HG03460 (cell line): ENCODE measurements around the gene HSPA1A.

Source experiments
- ATAC-seq: cut with Tn5 transposase; IDR thresholded peaks from one replicate; pipeline ENCODE4 v1.9.1; 2021; ENCODE audit not compliant: unreplicated experiment

HSPA1A gene

DNA sequence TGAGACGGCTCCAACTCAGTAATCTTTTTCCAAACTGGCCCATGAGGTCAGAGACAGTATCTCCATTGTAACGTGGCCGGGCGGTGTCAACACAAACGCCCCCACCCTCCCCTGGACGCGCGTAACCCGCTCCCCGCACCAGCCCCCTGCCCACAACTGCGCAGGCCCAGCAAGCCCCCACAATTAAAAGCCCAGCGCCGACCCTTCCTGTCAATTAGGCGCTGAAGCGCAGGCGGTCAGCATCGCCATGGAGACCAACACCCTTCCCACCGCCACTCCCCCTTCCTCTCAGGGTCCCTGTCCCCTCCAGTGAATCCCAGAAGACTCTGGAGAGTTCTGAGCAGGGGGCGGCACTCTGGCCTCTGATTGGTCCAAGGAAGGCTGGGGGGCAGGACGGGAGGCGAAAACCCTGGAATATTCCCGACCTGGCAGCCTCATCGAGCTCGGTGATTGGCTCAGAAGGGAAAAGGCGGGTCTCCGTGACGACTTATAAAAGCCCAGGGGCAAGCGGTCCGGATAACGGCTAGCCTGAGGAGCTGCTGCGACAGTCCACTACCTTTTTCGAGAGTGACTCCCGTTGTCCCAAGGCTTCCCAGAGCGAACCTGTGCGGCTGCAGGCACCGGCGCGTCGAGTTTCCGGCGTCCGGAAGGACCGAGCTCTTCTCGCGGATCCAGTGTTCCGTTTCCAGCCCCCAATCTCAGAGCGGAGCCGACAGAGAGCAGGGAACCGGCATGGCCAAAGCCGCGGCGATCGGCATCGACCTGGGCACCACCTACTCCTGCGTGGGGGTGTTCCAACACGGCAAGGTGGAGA is at the start of gene HSPA1A, which contains the start of gene HSPA1L:
HSPA1A (plus strand) TSS at position 519 of the 814 bp plus-strand sequence; CDS start at position 733, 214 bp downstream.
HSPA1L (minus strand) TSS at position 259 of the 814 bp plus-strand sequence. CDS start 3,311 bp downstream, outside the sequence.
- ATAC-seq: peak; percentile 39

DNA sequence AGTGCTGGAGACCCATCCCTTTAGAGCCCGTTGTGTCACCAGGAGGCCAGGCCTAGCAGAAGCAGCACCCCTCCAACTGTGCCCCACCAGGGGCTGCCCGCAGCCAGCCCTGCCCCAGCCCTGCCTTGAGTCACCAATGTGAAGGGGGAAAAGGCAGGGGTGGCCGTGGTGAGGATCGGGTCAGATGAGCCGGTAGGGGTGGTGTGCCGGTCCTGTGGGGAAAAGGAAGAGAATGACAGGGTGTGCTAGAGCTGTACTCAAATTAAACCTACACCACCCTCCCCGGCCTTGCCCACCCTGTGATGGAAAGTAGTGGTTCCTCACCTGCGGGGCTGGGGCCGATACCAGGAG is 49.8 kb upstream of the HSPA1A start:
- no peak for ATAC-seq

DNA sequence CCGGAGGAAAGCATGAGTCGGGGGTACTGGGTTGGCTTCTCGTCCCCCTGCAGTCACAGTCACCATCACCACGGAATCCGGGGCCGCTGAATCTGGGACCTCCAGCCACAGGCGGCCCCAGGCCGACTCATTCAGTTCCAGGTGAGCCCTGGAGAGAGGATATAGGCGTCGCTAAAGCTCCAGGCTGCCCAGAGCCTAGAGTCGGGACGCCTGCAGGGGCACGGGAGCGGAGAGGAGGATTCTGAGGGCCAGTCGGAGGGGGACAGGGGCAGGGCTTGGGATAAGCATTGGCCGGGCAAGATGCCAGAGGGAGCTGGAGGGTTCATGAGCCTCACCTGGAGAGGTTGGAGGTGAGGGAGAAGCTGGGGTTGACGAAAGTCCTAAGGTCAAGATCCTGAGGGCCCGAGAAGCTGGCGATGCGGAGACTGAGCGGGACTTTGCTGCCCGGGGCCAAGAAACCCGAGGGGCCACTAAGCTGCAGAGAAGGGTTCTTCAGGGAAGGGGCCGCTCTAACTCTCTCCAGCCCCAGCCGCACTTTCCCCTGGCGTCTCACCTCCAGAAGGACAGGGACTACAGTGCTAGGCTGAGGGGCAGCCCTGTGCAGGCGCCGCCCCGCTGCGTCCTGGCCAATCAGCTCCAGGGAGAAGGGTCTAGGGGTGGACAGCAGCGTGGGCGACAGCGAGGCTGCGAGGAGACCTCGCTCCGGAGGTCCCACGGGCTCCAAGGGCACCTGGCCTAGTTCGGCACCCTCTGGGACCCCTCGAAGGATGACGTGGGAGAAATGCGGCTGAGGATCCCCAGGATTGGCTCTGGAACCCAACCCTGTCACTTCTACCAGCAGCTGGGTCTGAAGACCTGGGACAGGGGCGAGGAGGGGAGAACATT is 49.2 kb upstream of the HSPA1A start:
- no peak for ATAC-seq

DNA sequence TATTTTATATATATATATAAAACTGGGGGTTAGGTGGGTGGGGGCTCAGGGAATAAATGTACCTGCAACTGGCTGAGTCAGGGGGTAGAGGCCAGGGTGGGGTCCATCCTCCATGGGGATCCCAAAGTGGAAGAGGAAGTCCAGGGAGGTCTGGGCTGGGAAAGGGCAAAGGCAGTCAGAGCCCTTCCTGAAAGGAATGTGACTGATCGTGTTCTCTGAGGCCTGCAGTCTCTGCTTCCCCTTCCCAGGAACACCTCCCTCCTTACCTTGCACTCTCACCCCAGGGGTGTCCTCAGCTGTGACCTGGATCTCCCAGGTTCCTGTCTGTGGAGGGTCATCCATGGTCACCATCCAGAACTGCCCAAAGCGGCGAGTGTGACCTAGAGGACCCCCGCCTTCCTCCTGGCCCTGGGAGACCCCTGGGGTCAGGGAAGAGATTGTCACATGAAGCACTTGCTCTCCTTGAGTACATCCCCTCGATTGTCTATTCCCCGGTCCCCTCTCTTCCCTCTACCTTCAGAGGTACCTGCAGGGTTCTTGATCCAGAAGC is 48.2 kb upstream of the HSPA1A start:
- ATAC-seq: no peak

DNA sequence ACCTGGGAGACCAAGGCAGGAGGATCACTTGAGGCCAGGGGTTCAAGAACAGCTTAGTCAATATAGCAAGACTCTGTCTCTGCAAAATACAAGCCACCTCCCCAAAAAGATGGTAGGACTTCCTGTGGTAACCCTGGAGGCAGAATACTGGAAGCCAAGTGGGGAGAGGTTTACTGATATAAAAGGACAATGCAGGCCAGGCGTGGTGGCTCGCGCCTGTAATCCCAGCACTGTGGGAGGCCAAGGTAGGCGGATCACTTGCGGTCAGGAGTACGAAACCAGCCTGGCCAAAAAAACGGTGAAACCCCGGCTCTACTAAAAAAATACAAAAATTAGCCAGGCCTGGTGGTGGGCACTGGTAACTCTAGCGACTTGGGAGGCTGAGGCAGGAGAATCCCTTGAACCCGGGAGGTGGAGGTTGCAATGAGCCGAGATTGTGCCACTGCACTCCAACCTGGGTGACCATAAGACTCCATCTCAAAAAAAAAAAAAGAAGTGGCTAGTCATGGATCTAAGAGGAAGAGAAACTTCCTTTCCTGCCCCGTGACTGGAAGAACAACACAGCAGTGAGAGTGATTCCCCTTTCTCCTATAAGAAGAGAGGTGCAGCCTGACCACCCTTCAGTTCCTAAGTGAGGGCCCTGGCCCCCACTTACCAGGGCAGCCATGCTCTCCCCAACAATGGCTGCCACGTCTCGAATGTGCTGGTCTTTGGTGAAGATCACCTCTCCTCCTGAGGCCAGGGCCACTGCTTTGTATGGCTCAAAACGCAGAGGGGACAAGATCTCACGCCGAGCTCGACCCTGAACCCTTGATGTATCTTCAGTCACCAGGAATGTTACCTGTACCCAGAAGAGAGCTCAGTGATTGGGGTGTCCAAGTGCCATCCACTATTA is 46.7 kb upstream of the HSPA1A start:
- ATAC-seq: no peak

DNA sequence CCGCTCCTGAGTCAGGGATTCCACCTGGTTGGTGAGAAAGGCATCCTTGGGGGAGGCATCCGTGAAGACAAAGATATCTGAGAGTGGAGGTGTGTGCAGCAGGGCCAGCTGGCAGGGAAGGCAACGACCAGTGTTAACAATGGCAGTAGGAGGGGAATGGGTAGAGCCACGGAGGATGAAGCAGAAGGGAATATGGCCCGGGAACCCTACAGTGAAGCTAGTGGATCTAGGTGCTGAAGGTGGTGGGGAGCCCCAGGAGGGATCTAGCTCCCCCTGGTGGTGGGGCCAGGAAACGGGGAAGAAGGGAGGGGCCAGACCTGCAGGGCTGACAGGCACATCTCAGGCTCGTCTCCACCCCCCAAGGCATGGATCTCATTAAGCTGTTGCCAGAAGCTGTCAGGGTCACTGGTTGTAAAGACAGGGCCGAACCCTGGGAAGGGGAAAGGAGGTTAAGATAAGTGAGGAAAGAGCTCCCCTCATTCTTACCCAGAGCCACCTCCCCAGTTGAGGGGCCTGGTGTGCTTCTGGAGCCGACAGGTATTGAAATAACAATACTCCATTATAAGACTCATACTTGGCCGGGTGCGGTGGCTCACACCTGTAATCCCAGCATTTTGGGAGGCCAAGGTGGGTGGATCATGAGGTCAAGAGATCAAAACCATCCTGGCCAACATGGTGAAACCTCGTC is 45.5 kb upstream of the HSPA1A start:
- no peak for ATAC-seq

DNA sequence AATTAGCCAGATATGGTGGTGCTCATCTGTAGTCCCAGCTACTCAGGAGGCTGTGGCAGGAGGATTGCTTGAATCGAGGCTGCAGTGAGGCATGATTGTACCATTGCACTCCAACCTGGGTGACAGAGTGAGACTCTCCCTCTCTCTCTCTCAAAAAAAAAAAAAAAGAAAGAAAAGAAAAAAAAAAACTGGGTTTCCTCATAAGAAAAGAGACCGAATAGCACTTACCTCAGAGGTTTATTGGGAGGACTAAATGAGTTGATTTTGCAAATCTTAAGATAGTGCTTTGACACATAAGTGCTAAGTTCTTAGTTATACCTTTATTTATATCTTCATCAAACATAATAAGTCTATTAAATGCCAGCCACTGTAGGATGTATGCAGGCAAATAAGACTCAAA is 44.5 kb upstream of the HSPA1A start:
- no peak for ATAC-seq

DNA sequence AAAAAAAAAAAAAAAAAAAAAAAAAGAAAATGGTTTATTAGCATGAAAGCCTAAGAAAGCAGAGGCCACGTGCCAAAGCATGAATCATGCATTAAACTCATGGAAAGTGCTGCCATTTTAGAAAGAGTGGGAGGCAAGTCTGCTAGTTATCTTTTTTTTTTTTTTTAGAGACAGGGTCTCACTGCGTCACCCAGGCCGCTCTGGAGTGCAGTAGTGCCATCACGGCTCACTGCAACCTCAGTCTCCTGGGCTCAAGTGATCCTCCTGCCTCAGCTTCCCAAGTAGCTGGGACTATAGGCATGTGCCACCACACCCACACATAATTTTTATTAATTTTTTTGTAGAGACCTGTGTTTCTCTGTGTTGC is 43.4 kb upstream of the HSPA1A start:
- ATAC-seq: no peak

DNA sequence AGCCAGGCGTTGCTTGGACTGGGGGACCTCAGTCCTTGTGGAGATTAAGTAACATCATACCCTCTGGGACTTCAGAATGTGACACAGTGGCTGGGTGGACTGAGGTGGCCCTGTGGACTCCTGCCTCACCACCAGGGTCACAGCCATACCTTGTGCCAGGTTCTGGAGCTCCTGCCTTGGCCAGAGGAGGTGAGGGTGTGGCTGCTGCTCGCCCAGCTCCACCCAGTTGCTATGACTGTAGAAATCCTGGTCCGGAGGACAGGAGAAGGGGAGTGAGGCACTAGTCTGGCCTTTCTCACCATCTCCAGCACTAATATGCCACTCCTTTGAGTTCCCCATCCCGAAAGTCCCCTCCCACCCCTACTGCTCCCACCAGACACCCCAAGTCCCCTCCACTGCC is 40.2 kb upstream of the HSPA1A start:
- ATAC-seq: no peak

DNA sequence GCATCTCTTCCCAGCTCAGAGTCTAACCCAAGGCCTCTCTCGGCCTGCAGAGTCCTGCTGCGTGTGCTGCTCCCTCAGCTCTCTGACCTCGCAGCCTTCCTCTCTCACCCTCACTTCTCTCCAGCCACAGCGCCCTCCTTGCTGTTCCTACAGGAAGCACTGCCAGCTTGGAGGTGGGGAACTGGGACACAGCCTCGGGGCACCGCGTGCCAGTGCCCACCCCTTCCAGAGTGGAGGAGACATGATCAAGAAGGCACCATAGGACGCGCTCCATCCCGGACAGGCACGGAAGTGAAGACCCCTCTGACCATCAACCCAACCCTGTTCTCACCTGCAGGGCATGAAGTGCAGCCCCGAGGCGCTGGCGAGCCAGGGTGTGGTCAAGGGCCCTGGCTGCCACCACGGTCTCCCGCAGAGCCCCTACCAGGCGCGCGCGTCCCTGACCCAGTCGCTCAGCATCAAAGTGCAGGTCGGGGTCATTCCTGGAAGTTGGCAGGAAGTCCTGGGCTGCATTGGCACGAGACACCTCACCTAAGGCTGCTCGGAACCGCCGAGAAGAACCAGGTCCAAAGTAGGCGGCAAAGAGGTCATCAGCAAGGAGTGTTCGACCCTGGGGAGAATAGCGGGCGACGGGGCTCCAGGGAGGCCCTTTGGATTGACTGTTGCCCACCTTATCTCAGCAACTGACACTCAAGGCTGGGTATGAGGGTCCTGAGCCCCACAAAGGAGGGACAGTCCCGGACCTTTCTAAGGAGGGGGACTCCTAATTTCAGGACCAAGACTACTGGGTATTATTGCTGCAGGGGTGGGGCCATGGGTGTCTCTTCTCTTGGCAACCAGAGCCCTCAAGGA is 39.5 kb upstream of the HSPA1A start:
- ATAC-seq: no peak

DNA sequence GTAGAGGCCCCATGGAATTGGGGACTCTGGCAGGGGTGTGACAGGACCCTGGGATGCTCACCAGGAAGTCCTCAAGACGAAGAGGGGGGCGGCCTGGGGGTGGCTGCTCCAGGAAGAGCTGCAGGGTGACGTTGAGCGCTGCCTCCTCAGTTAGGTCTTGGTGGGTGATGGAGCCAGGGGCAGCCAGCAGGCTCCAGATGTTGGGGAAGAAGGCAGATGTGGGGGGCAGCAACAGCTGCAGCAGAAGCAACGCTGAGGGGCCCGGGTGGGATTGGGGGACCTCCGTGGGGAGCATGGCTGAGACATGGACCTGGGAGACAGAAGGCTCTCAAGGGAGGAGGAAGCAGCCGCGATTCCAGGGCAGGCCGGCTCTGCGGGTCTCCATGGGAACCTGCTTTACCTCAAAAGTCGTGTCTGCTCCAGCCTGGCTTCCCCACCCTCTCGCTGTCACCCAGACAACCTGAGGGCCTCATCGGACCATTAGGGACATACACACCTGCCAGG is 38.8 kb upstream of the HSPA1A start:
- peak; percentile 12 for ATAC-seq

DNA sequence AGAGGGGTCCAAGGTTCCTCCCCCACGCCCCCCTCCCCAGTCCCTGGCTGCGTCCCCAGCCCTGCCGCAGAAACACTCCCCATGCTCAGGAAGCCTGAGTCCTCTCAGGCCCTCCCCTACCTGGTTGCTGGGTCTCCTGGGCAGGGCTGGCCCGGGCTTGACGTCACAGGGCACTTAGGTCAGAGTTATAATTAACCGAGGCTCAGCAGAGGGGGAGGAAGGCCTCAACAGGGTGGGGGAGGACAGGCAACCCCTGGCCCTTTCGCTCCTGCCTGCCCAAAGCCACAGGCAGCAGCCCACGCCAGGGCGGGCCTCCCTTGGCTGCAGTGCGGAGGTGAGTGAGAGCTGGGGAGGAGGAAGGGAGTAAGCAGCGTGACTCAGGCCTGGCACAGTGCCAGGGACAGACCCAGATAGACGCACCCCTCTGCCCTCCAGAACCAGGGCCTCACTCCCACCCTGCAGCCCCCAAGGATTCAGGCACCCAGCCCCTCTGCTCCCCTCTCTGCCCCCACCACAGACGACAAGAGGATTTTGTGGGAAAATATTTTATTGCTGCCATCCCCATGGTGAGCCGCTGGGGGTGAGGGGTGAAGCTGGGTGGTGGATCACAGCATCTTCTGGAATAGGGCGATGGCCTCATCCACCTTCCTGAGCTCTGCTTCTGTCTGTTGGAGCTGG is 38.2 kb upstream of the HSPA1A start, which contains the start of gene VWA7:
VWA7 (minus strand) TSS at position 340 of the 678 bp plus-strand sequence. CDS start 549 bp downstream, outside the sequence.
- peak; percentile 72 for ATAC-seq

DNA sequence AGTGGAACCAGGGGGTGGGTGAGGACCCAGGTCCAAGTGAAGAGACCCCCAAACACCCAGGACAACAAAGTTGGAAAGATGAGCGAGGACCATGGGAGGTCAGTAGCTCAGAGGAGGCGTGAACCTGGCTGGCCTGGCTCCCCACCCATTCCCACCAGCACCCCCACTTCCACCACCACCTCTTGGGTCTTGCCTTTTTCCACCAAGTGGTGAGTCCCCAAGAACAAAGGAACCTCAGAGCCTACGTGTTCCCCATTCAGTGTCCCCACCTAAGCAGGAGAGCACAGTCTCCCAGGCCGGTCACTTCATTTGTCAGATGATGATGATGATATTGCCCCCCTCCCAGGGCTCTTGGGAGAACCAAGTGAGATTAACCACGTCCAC is 37.7 kb upstream of the HSPA1A start:
- ATAC-seq: no peak

DNA sequence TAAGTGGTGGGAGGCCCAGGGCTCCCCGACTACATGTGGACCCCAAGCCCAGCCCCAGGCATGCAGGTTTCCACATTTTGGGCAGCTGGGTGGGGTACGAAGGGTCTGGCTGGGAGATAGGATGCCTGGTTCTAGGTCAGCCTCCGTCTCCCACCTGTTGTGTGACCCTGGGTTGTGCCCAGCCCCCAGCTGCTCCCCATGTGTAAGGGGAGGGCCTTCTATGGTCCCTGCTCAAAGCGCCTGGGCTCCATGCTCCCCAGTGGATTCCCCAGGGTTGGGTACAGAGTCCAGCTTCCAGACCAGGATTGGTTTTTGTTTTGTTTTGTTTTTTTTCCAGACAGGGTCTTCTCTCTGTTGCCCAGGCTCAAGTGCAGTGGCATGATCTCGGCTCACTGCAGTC is 37.1 kb upstream of the HSPA1A start:
- ATAC-seq: no peak

DNA sequence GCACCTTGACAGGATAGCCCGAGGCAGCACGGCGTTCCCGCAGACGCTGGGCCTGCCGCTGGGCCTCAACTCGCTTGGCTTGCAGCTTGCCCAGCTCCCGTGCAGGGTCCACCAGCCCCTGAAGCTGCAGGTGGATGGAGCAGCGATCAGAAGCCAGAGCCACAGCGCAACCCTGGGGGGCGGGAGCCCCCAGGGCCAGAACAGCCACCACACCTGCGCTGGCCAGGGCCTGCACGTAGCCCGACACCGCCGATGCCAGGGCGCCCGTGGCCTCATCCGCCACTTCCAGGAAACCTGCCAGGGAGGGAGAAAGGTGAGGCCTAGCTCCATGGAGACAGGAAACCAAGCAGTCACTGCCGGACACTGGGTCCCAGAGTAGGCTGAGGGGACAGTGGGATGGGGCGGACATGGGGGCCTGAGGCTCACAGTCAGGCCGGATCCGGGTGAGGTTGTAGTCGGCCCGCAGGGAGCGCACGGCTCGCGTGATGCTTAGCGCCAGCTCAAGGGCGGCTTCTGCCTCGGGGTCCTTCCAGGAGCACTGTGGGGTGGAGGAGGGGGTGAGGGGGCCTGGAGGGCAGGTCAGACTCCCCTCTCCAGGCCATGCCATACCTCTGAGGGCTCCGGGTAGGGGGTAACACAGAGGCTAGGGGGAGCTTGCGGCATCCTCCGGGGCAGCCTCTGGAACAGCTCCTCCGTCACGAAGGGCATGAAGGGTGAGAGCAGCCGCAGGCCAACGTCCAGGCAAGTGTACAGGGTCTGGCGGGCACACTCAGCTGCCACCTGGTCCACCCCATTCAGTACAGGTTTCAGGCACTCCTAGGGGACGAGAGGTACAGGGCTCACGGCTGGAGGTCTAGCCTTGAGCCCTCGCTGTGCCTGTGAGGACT is 36.1 kb upstream of the HSPA1A start:
- ATAC-seq: no peak

DNA sequence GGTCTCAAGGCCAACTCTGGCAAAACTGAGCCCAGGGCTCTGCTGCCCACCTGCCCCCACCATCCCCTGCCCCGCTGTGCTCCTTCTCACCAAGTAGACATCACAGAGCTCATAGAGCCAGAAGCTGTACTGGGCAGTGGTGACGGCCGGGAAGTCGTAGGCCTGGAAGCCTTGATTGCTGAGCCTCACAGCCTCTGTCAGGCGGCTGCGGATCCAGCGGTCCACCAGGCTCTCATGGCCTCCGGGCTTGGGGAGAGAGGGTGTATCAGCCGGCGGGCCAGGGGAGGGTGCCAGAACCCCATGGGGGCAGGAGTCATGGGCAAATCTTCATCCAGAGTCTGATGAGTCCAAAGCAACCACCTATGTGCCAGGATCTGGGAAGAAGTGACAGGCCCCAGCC is 35.4 kb upstream of the HSPA1A start:
- no peak for ATAC-seq

DNA sequence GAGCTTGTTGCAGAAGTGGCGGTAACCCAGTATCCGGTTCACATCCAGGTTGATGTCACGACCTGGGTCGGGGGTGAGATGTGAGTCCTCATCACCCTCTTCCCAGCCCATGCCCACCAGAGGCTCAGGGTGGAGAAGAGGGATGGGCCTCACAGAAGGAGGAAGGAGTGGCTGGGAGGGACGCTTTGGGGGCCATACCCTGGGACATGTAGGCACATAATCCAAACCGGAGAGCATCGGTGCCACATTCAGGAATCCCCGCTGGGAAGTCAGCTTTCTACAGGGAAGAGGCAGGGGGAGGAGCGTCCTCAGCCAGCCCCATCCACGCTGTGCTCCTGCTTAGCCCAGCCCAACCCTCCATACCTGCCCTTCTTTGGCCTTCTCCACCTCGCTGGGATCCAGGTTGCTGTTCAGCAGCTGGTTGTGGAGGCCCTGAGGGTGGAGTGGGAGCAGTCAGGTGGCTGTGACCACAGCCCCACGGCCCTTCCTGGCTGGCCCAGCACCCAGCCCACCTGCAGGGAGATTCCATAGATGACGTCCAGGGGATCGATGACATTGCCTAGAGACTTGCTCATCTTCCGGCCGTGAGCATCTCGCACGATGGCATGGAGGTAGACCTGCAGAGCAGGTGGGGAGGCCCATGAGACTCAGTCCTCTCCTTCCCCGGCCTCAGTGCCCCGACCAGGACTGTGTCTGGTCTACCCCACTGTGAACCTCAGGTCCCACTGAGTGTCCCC is 34.7 kb upstream of the HSPA1A start:
- no peak for ATAC-seq
